Dendritic cell treated with granulocyte-macrophage colony-stimulating factor and Interleukin-4, amounts not matched to agents 40 ng/mL and 50 ng/mL, for 4 days (primary cell): Measurements from ENCODE around the gene ACADL.

ENCODE experiments used
- H3K27ac Mint-ChIP-seq: one replicate; pipeline ENCODE4 v1.8.0; 2022; ENCODE audit warnings: mild to moderate bottlenecking, mixed read lengths
- H3K27me3 Mint-ChIP-seq: one replicate; pipeline ENCODE4 v1.8.0; 2022; ENCODE audit warnings: mild to moderate bottlenecking, mixed read lengths
- H3K36me3 Mint-ChIP-seq: one replicate; pipeline ENCODE4 v1.8.0; 2022; ENCODE audit warnings: low read depth, mixed read lengths
- H3K4me1 Mint-ChIP-seq: one replicate; pipeline ENCODE4 v1.8.0; 2022; ENCODE audit warnings: low read depth, mixed read lengths
- H3K4me3 Mint-ChIP-seq: one replicate; pipeline ENCODE4 v1.8.0; 2022; ENCODE audit warnings: mild to moderate bottlenecking, moderate library complexity, mixed read lengths
- H3K9me3 Mint-ChIP-seq: one replicate; pipeline ENCODE4 v1.8.0; 2022; ENCODE audit warnings: mixed read lengths
- intact Hi-C: fragments of 100-400 bp; cut with micrococcal nuclease; formaldehyde crosslinking; loops from one replicate; pipeline ENCODE4 v1.15.0; 2022

The ACADL gene

DNA sequence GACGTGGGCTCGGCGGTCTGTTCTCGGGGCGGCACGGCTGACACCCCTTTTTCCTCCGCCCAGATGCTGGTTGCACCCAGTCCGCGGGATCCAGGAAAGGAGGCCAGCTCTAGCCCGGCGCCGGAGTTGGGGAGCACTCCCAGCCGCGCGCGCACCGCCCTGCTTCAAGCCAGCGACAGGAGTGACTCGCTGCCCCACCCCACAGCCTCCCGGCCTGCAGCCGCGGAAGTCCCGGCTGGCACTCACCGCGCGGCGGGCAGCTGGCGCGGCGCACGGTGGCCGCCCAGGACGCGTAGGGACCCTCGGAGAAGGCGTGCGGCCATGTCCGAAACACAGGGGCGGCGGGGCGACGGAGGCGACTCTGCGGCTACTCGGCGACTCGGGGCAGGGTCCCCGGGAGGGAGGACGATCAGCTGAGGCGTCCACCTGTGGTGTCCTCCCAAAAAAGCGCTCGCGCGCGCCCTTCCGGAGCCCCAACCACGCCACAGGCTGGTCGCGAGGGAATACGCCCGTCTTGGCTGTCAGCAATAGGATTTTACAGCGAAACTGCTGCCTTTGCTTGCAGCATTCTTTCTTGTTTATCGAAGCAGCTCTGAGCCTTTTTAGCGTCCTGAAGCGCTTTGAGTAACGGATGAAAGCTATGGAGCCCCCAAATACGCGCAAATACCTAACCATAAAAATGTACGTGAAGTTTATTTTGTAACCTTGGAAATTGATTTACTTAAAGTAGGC is at the start of gene ACADL:
ACADL (minus strand) TSS at position 507 of the 732 bp plus-strand sequence; CDS start at position 323, 184 bp downstream.
- intact Hi-C loops: no loop called here
- Mint-ChIP-seq H3K27me3 (peaks cover 45% of the 10 kb centered on the region), H3K4me1 (peaks cover 7% of the 10 kb centered on the region), H3K27ac (no peak within 1 kb of the TSS), H3K36me3 (no peaks in the 10 kb centered on the region), H3K4me3 (peak within 1 kb of the TSS; percentile 27), H3K9me3 (no peaks in the 10 kb centered on the region)

DNA sequence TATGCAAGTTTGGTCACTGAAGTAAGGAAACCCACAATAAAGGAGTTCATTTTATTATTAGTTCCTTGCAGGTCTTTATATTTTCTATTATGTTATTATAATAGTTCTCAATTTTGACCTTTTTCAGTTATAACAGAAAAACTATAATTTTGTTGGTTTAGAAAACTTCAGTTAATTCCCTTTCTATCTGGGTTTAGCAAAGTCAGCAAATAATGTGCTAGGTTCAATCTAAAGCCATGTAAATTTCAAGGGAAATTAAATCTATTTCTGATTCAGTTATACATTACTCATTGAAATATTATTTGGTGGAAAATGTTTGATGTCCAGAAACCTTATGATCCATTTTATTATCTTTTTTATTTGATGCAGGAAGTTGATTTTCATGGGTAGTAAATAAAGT is 46.1 kb upstream of the ACADL start:
- Mint-ChIP-seq H3K36me3 (no peaks in the 10 kb centered on the region), H3K27me3 (no peaks in the 10 kb centered on the region), H3K4me3 (no peak overlapping the region), H3K4me1 (no peaks in the 10 kb centered on the region), H3K27ac (no peak overlapping the region), H3K9me3 (no peaks in the 10 kb centered on the region)
- intact Hi-C loops: no loop called here

DNA sequence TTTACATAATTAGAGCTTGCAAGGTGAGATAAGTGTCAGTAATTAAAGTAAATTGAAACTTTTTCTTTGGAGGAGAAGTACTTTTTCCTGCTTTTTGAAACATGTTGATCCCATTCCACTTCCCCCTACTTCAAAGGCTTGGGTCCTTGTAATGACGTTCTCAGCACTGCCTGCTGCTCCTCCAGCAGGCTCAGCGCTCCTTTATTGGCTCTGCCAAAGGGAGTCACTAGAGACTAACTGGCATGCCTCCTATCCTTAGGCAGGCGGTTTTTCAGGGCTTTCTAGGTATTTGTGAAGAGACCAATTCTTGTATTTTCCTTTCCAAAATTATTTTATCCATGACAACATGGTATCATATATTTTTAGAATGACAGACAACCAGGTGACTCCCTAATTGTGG is 43.9 kb upstream of the ACADL start:
- intact Hi-C loops: no loop called here
- no peak overlapping the region for H3K27ac Mint-ChIP-seq
- no peaks in the 10 kb centered on the region for H3K36me3 Mint-ChIP-seq
- no peak overlapping the region for H3K4me3 Mint-ChIP-seq
- H3K4me1 Mint-ChIP-seq: no peaks in the 10 kb centered on the region
- H3K9me3 Mint-ChIP-seq: no peaks in the 10 kb centered on the region
- no peaks in the 10 kb centered on the region for H3K27me3 Mint-ChIP-seq

DNA sequence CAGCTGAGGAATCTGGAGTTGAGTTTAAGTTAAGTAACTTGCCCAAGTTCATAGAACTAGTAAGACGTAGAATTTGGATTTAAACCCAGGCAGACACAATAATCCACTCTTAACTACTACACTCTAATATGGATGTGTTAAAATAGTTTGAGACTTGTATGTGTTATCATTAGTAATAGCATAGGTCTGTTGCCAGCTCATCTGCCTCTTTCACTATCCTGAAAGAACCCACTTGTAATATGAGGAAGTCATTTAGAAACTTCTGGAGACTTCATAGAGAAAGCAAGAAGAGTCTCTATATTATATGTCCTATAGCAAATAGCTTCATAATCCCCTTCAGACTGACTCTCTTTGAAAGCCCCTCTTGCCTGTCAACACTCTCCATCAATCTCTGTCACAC is 43.0 kb upstream of the ACADL start:
- H3K4me3 Mint-ChIP-seq: no peak overlapping the region
- no peaks in the 10 kb centered on the region for H3K36me3 Mint-ChIP-seq
- no peak overlapping the region for H3K27ac Mint-ChIP-seq

GRCh38 chr2:210267698-210268097 is 42.5 kb upstream of the ACADL start:
- no peaks in the 10 kb centered on the region for H3K27me3 Mint-ChIP-seq
- intact Hi-C loops: no loop called here

More for the DNA sequence above, 43.0 kb upstream of the ACADL start:
- no peaks in the 10 kb centered on the region for H3K9me3 Mint-ChIP-seq
- H3K27me3 Mint-ChIP-seq: no peaks in the 10 kb centered on the region
- no peaks in the 10 kb centered on the region for H3K4me1 Mint-ChIP-seq
- intact Hi-C loops: no loop called here

DNA sequence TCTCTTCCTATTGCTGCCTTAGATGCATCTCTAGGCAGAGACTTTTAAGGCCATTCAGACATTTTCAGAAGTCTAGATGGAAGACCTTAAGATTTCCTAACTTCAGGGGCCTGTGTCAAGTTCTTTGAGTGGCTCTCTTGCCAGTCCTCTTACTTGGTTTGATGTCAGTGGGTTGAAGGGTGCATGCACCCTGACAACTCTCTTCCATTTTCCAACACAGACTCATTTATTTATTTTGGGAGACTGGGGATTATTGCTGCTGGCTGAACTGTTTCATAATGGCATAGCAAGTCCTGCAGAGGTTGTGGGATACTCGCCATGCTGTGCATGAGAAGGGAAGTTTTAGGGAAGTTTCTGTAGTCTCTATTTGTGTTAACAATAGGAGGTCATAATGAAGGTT is 39.0 kb upstream of the ACADL start:
- H3K27ac Mint-ChIP-seq: no peak overlapping the region
- intact Hi-C loops: no loop called here
- no peak overlapping the region for H3K4me3 Mint-ChIP-seq
- no peaks in the 10 kb centered on the region for H3K4me1 Mint-ChIP-seq
- H3K27me3 Mint-ChIP-seq: no peaks in the 10 kb centered on the region
- no peaks in the 10 kb centered on the region for H3K9me3 Mint-ChIP-seq
- H3K36me3 Mint-ChIP-seq: no peaks in the 10 kb centered on the region

More at GRCh38 chr2:210267698-210268097, 42.5 kb upstream of the ACADL start:
- no peaks in the 10 kb centered on the region for H3K36me3 Mint-ChIP-seq
- H3K4me1 Mint-ChIP-seq: no peaks in the 10 kb centered on the region
- H3K27ac Mint-ChIP-seq: no peak overlapping the region
- H3K9me3 Mint-ChIP-seq: no peaks in the 10 kb centered on the region
- no peak overlapping the region for H3K4me3 Mint-ChIP-seq

DNA sequence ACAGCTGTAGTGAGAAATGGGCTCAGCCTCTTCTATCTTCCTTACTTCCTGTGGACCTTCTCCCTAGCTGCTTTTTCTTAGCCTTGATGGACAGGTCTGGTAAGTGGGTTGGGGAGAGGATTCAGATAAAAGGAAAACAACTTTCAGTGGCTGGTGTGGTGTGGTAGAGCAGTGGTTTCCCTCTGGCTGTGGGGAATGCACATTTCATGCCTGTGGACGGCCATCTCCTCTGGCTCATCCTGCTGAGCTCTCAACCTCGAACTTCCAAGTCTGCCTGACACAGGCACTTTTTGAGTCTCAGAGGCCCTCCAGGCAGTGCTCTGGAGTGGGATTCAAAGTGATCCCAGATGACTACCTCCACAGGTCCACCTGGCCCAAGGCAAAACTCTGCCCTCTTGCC is 38.6 kb upstream of the ACADL start:
- no peak overlapping the region for H3K4me3 Mint-ChIP-seq
- intact Hi-C loops: no loop called here

GRCh38 chr2:210262036-210262435 is 36.8 kb upstream of the ACADL start:
- intact Hi-C loops: no loop called here
- Mint-ChIP-seq H3K9me3 (no peaks in the 10 kb centered on the region), H3K27me3 (no peaks in the 10 kb centered on the region), H3K4me3 (no peak overlapping the region), H3K36me3 (no peaks in the 10 kb centered on the region), H3K4me1 (no peaks in the 10 kb centered on the region), H3K27ac (no peak overlapping the region)

More for the DNA sequence above, 38.6 kb upstream of the ACADL start:
- Mint-ChIP-seq H3K27ac (no peak overlapping the region), H3K27me3 (no peaks in the 10 kb centered on the region), H3K36me3 (no peaks in the 10 kb centered on the region), H3K9me3 (no peaks in the 10 kb centered on the region), H3K4me1 (no peaks in the 10 kb centered on the region)

DNA sequence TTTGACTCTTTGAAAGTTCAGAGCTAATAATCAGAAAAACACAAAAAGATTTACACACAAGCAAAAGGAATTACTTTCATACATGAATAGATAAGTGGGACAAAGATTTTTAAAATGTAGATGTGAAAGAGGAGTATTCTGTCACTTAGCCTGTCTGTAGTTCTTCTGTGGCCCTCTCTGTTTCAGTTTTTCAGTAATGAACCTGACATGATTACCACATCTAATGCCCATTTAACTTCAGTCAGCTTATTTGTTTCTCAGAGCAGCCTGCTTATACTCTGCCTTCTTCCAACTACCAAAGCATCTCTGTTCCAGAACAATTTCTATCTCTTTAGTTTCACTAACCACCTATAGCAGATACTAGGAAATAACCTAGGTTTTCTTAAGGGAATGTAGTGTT is 34.4 kb upstream of the ACADL start:
- H3K4me3 Mint-ChIP-seq: no peak overlapping the region
- no peaks in the 10 kb centered on the region for H3K36me3 Mint-ChIP-seq
- no peaks in the 10 kb centered on the region for H3K4me1 Mint-ChIP-seq
- no peaks in the 10 kb centered on the region for H3K9me3 Mint-ChIP-seq
- no peaks in the 10 kb centered on the region for H3K27me3 Mint-ChIP-seq
- intact Hi-C loops: no loop called here
- H3K27ac Mint-ChIP-seq: no peak overlapping the region

DNA sequence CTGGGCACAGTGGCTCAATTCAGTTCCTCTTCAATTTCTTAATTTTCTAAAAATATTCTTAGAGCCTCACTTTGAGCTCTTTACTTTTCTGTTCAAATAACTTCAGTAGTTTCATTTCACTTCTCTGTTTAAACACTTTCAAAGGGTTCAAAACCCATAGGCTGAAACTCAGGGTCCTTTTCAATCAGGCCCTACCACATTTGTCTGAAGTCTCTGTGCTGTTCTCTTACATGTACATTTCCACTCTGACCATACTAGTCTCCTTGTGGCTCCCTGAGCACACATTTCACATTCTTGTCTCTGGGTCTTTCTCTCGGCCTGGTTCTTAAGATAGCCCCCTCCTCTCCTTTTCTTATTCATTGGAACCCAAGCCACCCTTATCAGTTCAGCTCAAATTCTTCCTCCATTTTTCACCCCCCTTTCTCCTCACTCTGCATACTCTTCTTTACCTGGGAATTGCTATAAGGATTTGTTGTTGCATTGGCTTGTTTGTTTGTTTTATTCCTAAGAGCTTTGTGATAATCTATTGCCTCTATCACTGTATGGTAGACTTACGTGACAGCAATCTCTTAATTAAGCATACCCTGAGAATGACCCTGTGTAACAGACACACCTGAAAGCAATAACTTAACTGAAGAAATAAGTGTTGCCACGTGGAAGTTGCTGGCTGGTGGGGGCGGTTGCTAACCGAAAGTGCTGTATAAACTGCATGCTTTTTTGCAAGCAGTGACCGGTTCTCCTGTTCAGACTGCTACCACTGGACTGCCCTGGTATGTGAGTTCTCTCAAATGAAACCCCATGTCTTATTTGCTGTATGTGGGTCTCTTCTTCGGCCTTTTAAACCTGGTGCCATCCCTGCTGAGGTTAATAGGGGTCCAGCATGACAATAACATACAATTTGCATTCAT is 27.7 kb upstream of the ACADL start:
- no peak overlapping the region for H3K27ac Mint-ChIP-seq
- H3K9me3 Mint-ChIP-seq: no peaks in the 10 kb centered on the region
- H3K4me1 Mint-ChIP-seq: no peaks in the 10 kb centered on the region
- no peaks in the 10 kb centered on the region for H3K27me3 Mint-ChIP-seq
- H3K36me3 Mint-ChIP-seq: no peaks in the 10 kb centered on the region
- no peak overlapping the region for H3K4me3 Mint-ChIP-seq
- intact Hi-C loops: no loop called here

DNA sequence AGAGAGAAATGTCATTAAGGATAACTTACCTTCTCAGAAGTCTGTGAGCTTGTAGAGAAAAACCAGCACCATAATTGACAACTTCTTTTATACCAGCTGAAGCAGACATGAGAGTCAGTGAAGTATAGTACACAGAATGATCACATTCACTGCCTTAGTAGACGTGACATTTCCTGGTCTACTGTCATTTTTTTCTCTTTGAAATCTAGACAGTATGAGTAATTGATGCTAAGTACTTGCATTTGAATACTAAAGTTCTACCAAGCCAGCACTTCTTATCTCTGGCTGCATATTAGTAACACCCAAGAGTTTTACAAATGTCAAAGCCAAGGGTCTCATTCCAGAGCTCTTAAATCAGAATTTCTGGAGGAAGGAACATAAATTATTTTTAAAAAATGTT is 25.4 kb upstream of the ACADL start:
- H3K9me3 Mint-ChIP-seq: no peaks in the 10 kb centered on the region
- no peak overlapping the region for H3K27ac Mint-ChIP-seq
- no peak overlapping the region for H3K4me3 Mint-ChIP-seq

GRCh38 chr2:210233487-210233886 is 8.2 kb upstream of the ACADL start:
- intact Hi-C loops: no loop called here
- H3K4me1 Mint-ChIP-seq: no peaks in the 10 kb centered on the region
- H3K4me3 Mint-ChIP-seq: no peak overlapping the region
- no peaks in the 10 kb centered on the region for H3K9me3 Mint-ChIP-seq
- no peak overlapping the region for H3K27ac Mint-ChIP-seq
- peaks cover 2% of the 10 kb centered on the region for H3K27me3 Mint-ChIP-seq
- H3K36me3 Mint-ChIP-seq: no peaks in the 10 kb centered on the region

More for the DNA sequence above, 25.4 kb upstream of the ACADL start:
- no peaks in the 10 kb centered on the region for H3K36me3 Mint-ChIP-seq
- intact Hi-C loops: no loop called here
- H3K27me3 Mint-ChIP-seq: no peaks in the 10 kb centered on the region
- H3K4me1 Mint-ChIP-seq: no peaks in the 10 kb centered on the region

GRCh38 chr2:210230984-210231383 is 5.7 kb upstream of the ACADL start:
- H3K4me3 Mint-ChIP-seq: no peak overlapping the region
- intact Hi-C loops: no loop called here

DNA sequence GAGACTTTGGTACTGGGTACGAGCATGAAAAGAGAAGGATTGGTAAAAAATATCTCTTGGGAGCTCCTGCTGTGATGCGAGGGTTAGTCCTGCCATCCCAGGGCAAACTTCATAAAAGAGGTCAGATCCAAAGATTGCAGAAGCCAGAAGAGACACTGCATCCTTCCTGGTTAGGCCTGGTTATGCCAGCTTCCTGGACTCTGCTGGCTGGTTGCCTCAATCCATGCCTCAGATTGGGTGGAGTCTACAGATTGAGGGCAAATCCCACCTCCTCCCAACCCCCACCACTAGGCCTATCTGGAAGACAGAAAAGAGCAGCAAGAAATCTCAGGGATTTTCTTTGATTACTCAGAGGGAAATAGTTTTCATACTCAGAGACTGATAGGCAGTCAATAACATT is 5.3 kb upstream of the ACADL start:
- H3K4me1 Mint-ChIP-seq: no peaks in the 10 kb centered on the region
- H3K9me3 Mint-ChIP-seq: no peaks in the 10 kb centered on the region
- H3K27me3 Mint-ChIP-seq: peaks cover 11% of the 10 kb centered on the region
- H3K4me3 Mint-ChIP-seq: no peak overlapping the region
- no peaks in the 10 kb centered on the region for H3K36me3 Mint-ChIP-seq
- intact Hi-C loops: no loop called here
- no peak overlapping the region for H3K27ac Mint-ChIP-seq

More at GRCh38 chr2:210230984-210231383, 5.7 kb upstream of the ACADL start:
- peaks cover 6% of the 10 kb centered on the region for H3K27me3 Mint-ChIP-seq
- H3K4me1 Mint-ChIP-seq: no peaks in the 10 kb centered on the region
- no peaks in the 10 kb centered on the region for H3K9me3 Mint-ChIP-seq
- no peaks in the 10 kb centered on the region for H3K36me3 Mint-ChIP-seq
- H3K27ac Mint-ChIP-seq: no peak overlapping the region
